Activated CD4-positive, alpha-beta T cell treated with anti-CD3 and anti-CD28 coated beads for 1 hour (primary cell): ENCODE results near the gene GLYATL3.

Source experiments
- DNase-seq: peaks from one replicate; pipeline ENCODE4 v3.0.0-alpha.2; 2020

Gene GLYATL3

DNA sequence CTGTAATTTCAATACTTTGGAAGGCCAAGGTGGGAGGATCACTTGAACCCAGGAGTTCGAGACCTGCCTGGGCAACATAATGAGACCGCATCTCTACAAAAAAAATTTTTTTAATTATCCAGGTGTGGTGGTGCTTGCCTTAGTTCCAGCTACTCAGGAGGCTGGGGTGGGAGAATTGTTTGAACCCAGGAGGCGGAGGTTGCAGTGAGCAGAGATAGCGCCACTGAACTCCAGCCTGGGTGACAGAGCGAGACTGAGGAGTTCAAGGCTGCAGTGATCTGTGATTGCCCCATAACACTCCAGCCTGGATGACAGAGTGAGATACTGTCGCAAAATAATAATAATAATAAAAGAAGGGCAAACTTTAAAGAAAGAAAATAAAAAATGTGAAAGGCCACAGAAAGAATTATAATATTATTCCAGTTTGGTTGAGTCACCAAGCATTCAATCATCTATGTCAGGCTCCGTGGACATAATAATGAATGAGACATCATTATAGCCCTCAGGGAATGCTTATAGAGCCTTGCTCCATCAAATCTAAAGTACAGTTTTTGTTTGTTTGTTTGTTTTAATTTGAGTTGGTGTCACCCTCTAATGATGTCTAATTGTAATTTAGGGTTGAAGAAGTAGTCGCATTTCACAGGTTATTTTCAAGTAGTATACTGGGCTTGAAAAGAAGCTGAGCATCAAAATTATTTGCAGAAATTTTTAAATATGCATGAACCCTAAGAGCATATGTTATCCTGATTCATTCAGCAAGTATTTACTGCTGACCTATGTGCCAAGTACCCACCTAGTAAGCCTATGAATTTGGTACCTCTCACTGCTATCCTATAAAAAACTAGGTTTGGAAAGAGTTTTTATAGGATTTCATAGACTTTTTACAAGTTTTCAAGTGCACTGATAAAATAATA is 15.1 kb downstream of the GLYATL3 start:
- no peak for DNase-seq

DNA sequence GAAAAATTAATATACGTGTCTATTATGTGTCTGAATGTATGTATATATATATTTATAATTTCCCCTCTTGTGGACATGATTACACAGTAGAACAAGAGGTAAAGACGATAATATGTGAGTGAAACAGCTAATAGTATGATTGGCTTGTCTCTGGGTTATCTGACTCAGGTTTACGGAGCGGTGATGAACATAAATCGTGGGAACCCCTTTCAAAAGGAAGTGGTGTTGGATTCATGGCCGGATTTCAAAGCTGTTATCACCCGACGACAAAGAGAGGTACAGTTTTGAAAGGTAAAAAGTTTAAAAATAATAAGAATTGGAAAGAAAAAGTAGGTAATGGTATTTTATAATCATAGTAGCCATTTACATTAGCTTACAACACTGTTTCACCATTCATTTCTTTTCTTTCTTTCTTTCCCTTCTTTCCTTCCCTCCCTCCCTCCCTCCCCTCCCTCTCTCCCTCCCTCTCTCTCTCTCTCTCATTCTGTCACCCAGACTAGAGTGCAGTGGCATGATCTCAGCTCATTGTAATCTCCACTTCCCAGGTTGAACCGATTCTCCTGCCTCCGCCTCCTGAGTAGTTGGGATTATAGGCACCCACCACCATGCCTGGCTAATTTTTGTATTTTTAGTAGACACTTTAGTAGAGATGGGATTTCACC is 15.9 kb downstream of the GLYATL3 start:
- no peak for DNase-seq

DNA sequence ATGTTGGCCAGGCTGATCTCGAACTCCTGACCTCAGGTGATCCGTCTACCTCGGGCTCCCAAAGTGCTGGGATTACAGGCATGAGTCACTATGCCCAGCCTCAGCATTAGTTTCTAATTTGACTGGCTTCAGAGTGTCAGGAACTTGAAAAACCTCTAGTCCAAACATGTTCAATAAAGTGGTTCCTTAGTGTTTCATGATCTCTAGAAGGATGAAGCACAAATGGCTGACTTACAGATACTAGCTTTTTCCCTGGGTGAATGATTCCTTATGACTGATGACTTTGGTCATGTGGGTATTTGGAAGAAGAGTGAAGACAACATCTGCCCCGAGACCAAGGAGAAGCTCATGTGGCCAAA is 16.4 kb downstream of the GLYATL3 start:
- DNase-seq, result no peak

DNA sequence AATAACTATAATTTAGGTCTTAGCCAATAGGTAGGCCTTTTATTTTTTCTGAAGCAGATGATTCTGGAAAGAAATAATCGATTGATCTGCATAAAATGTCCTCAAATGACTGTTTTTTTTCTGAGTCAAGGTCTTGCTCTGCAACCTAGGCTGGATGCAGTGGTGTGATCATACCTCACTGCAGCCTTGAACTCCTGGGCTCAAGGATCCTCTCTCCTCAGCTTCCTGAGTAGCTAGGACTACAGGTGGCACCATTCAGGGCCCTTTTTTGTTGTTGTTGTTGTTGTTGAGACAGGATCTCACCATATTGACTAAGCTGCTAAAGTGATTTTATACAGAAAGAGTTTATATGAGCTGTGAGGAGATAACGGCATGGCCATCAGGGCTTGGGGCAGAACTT is 18.2 kb downstream of the GLYATL3 start:
- no peak for DNase-seq

DNA sequence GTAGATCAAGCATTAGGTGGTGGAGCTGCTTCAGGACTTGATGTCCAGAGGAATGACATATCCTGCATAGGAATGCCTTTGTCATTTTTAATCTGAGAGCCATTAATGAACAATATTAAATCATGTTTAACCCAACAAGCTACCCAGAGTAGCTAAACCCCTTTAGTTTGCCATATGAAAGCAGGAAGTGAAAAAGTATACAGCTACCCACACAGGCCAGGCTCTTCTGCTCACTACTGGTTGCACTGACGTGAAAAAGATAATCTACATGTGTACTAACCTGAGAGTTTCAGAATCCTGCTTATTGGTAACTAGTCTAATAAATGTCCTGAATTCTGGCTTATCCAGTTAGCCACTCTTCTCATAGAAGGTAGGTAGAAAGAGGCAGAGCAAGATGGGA is 19.9 kb downstream of the GLYATL3 start:
- no peak for DNase-seq

DNA sequence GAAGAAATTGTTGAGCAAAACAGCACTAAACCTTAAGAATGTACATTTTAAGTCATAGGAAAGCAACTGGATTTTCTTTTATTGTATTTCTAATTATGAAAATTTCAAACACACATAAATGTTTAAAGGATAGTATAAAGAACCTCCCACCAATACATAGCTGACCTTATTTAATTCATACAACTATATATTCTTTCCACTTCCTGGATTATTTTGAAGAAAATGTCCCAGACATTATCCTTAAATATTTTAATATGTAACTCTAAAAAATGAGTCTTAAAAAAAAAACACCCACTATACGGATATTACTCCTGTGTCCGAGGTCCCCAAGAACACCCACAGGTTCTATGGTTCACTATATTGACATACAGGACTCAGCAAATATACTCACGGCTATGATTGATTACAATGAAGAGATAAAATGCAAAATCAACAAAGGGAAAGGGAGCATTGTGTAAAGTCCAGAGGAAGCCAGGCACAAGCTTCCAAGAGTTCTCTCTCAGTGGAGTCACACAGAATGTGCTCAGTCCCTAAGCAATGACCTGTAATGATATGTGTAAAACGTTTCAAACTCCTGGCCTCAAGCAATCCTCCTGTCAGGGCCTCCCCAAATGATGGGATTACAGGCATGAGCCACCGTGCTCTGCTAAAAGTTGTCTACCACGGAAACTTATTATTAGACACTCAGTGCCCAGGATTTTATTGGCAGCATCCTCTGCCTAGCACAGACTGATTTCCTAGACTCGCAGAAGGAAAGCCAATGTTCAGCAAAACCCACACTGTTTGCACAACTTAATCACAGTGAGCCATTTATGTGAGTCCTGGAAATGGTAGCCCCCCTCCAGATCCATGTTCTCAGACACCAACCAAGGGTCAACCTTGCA is 23.2 kb downstream of the GLYATL3 start:
- no peak for DNase-seq

DNA sequence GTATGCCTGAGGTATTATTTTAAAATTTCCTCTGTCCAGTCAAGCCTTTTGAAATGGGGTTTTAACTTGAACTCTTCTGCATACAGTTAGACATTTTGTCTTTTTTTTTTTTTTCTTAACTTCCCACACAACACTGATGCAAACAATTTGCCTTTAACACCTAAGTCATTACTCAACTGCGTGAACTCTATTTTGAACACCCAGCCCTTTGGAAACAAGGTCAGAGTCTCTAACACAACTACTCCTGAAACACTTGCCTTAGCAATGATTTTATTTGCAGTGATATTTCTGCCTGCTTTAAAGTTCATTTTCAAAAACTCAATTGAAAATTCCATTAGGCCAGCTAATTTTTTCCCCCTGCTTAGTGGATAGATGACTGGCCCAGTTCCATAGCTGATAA is 24.2 kb downstream of the GLYATL3 start:
- DNase-seq, result no peak

DNA sequence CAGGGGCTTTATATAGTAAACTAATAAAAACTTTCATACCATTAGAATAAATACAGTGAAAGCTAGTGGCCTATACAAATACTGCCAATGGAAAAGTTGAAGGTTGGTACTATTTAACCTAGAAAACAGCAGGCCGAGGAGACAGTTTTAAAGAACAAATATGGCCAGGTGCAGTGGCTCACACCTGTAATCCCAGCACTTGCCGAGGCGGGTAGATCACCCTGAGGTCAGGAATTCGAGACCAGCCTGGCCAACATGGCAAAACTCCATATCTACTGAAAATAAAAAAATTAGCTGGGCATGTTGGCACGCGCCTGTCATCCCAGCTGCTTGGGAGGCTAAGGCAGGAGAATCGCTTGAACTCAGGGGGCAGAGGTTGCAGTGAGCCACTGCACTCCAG is 24.8 kb downstream of the GLYATL3 start:
- no peak for DNase-seq

DNA sequence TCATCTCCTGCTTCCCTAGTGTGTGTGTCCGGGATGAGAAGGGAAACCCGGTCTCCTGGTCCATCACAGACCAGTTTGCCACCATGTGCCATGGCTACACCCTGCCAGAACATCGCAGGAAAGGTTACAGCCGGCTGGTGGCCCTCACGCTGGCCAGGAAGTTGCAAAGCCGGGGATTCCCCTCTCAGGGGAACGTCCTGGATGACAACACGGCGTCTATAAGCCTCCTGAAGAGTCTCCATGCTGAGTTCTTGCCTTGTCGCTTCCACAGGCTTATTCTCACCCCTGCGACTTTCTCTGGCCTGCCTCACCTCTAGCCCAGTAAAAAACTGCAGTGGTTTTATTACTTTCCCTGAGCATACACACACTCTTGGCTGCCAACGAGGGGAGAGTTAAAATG is 26.9 kb downstream of the GLYATL3 start:
- DNase-seq, result no peak

DNA sequence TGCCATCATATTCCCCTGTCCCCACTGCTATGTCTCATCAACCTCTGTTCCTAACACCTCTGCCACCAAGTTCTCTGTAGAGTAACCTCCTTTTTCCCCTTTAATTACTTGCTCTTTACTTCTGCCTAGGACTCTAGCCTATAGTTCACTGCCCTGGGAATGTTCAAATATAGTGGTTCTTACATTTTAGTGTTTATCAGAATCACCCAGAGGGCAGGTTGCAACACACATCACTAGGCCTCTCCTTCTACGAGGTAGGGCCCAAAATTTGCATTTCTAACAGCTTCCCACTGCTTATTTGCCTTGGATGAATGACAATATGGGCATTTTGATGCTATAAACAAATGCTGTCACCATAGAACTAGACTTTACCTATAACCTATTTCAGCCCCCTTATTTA is 27.6 kb downstream of the GLYATL3 start:
- DNase-seq, result no peak

DNA sequence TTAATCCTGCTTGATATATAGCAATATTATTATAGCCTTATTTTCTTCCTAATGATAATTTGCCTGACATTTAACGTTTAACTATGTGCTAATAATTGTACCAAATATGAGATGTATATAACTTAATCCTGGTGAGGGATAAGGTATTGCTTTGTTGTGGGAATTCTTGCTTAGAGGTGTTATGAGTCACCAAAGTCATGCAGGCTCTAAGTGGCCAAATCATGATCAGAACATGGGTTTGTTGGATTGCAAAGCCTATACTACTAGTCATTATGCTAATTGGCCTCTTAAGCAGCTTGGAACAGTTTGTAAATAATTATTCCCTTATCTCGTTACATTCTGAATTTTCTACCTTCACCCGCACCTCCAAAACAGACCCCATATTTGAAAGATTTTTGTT is 28.8 kb downstream of the GLYATL3 start:
- no peak for DNase-seq

DNA sequence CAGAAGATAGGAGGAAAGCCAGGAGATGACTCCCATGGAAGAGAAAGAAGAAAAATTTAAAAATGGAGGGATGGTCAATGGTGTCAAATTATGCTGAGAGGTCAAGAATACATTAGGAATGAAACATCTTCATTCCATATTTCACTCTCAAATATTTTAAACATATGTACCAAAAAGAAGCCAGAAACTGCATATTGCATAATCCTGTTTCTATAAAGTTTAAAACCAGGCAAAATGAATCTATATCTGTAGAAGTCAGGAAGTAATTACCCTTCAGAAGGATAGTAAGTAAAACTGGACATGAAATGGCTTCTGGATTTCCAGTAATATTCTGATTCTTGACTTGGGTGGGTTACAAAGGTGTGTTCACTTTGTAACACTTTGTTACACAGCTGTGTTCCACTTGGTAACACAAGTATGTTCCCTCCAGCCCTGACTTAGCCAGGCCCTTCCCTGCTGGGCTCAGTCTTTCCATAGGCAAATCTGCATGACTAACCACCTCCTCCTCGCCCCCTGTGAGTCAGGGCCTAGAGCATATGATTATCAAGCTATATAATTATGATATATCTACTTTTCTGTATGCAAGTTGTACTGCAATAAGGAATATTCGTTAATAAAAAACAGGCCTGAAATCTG is 30.5 kb downstream of the GLYATL3 start:
- no peak for DNase-seq

DNA sequence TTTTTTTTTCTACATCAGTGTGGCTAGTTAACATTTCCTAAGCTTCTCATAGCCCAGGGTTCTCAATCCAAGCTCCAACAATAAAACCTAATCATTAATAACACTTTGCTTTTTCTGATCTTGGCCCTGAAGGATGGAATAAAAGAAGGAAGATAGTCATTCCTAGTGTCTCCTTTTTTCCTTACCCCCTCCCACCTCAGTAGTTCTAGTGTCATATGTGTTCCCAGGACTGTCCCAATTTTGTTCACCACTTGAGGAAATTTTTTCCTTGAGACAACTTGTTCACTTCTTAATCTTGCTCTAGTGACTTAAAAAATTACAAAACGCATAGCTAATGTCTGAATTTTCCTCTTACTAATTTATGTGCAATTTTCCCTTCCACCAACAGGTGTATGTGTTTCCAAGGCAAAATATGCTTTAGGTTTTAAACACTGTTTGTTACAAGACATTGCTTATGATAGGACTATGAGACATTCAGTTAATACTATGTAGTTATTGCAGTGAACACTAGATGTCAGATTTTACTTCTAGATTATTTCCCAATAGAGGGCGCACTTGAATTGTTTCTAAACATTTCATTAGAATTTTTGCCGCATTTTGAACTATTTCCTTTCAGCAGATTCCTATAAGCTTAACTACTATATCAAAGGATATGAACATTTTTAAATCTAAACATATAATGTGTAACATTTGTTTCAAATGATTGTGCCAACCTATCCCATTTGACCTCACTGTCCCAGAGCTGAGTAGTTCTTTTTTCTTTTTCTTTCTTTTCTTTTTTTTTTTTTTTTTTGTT is 32.2 kb downstream of the GLYATL3 start:
- DNase-seq, result no peak

DNA sequence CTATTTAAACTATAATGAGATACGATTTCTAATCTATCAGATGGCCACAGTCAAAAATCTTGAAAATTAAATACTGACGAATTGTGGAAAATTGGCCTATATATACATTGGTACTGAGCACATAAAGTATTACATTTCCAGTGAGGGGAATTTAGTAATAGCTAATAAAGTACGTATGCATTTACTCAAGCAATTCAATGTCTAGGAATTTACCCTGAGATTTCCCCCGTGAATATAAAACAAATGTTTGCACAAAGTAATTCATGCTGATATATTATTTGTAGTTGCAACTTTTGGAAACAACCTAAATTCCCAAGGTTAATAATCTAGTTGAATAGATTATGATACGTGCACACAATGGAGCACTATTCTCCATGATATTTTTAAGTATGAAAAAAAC is 36.1 kb downstream of the GLYATL3 start:
- no peak for DNase-seq

DNA sequence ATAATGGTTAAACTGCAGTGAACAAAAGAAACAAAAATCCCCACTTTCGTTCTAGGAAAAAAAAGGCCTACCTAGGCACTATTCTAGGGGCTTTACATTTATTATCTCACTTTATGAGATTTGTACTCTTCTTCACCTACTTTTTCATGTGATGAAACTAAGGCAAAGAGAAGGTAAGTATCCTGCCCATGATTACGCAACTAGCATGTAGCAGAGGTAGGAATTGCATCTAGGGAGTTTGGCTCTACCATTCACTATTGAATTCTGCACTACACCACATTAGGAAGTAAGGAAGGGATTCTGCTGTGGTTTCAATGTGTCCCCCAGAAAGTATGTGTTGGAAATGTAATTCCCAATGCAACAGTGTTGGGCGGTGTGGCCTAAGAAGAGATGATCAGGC is 39.4 kb downstream of the GLYATL3 start:
- no peak for DNase-seq

DNA sequence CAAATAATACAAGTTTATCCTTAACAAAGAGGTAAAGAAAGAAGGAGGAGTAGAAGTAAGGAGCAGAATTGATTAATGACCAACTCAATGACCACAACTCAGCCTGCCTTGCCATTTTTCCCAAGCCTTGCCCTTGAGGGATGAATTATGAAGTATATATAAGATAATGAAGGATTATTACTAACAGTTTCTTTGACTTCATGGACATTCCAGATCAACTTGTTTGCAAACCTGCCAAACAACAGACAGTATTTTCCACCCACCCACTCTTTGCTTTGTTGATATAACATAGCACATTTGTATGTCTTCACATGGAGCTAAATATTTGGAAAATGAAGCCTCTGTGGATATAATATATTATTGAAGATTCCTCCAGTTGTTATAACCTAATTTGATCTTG is 40.9 kb downstream of the GLYATL3 start:
- no peak for DNase-seq

DNA sequence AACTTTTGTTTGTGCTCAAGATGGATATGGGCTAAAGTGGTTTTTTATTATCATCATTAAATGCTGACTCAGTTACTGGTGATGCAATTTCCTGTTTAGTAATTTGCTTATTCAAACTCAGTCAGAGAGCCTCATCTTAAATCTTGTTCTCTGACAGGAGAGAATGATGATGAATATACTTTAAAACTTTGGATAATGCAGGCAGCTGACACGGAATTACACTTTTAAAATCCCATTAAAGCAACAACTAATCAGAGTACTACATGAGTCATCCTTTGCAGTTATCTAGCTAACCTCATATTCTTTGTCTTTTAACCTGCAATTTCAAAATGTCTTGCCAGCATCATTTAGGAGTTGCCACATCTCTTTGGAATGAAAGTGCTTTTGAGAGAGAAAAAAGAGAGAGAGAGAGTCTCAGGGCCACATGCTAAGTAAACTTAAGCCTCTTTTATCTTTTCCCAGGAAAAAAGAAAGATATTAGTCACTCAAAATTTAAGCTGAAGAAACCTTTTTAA is 41.5 kb downstream of the GLYATL3 start:
- no peak for DNase-seq

DNA sequence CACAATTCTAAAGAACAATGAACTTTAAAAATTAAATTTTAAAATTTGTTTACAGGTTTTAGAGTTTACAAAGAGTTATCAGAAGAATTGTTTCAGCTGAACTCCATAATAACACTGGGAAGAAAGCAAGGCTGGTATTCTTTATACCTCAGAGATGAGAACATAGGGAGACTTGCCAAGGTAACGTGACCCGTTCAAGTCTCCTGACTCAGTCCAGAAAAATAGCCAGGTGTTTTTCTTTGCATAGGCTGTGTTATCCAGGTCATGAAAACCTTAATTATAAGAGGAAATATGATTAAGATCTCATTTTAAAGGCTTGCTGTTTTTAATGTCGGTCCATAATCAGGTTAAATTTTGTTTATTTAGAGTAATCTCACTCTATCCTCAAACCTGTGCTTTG is 42.2 kb downstream of the GLYATL3 start:
- no peak for DNase-seq

DNA sequence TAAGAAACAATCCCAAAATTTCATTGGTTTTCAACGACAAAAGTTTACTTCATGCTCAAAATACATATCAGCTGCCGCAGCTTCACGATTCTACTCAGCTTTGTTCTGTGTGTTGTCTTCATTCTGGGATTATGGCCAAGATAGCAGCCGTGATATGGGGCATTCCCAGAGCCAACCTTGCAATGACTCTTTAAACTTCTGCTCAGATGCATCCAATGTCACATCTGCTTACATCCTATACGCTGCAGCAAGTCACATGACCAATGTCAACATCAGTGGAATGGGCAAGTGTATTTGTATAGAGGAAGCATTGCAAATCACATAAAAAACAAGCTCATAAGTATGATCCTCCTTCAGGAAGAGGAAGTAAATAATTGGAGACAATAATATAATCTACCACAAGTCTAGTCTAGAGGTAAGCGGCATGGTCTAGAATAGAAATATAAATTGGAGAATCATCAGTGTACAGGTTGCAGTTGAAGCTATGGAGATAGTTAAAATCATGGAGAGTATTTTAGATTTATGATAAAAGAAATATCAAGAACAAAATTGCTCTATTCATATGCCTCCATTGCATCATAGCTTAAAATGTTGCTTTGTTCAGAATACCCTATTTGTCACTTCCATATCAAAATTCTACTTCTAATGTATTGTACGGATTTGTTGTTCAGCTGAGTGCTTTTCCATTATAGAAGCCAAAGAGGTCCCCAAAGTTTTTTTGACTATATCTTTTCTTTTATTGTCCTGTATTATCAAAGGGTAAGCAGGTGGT is 43.5 kb downstream of the GLYATL3 start:
- no peak for DNase-seq

DNA sequence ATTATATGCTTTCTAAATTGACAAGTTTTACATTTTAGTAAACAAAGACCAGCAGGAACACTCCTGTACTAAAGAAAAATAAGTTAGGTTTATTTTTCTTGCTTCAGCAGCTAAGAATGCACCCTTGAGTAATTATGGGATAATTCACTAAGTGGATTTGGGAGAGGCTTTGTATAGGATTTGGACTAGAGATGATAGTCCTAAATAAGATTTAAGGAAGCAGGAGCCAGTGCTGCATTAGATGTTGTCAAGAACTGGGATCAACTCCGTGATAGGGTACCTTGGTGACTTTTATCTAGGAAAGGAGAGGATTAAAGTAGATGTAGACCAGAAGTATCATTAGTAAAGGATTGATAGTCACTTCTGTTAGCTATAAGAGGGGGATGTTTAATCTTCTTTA is 46.6 kb downstream of the GLYATL3 start:
- DNase-seq, result no peak

DNA sequence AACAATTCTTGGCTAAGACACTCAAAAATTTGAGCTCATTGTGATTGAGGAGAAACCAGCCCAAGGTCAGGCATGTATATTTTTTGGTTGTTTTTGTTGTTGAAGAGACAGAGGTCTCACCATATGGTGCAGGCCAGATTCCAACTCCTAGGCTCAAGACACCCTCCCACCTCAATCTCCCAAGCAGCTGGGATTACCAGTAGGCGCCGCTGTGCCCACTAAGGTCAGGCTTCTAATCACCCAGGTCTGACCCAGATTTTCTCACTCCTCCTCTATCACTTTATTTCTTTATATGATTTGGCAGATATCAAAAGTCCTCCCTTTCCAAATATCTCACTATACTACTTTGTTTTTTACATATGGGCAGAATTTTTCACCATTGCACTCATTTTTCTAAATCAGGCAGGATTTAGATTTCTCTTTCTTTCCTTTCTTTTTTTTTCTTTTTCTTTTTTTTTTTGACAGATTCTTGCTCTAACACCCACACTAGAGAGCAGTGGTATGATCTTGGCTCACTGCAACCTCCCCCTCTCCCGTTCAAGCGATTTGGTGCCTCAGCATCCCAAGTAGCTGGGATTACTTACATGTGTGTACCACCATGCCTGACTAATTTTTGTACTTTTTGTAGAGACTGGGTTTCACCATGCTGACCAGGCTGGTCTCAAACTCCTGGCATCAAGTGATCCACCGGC is 49.0 kb downstream of the GLYATL3 start:
- no peak for DNase-seq
